ENCODE measurements around the gene KHSRP. TPM values are rescaled to one million over a fixed set of nuclear protein-coding genes. Genes with fewer than 3 reads are reported as not detected.

The KHSRP gene
- total and polyA plus RNA-seq, 2 of the 13 experiments (the other 11 are each of a cell fraction or from before 2014, with no cell fraction given): 72.1 to 129 TPM

GRCh38 chr19:6460099-6460884 is 35.7 kb upstream of the KHSRP start (continued):
- TF ChIP-seq ZNF574 (CRISPR knock-in tag; IDR thresholded peaks at IDR 0.05) (peak; percentile 61), ZNF230 (CRISPR knock-in tag; IDR thresholded peaks at IDR 0.05) (peak; percentile 76; the same call in 1 of the 2 replicates), ZMAT5 (CRISPR knock-in tag; IDR thresholded peaks at IDR 0.05; ENCODE audit: borderline replicate concordance, low read depth) (no peak), KLF16 (CRISPR knock-in tag; IDR thresholded peaks at IDR 0.05) (0 out of 4 replicates have a peak, but pooled peaks of 1 of the 2 experiments have one; percentile 52), ZNF878 (CRISPR knock-in tag; IDR thresholded peaks at IDR 0.05) (no peak), ZNF672 (CRISPR knock-in tag; IDR thresholded peaks at IDR 0.05) (no peak), ZNF143 (CRISPR knock-in tag; IDR thresholded peaks at IDR 0.05) (peak; percentile 39; the same call in 1 of the 2 replicates), AHDC1 (CRISPR knock-in tag; IDR thresholded peaks at IDR 0.05; ENCODE audit: borderline replicate concordance) (no peak), GABPA (IDR thresholded peaks at IDR 0.05; ENCODE audit: low read depth, low read length) (no peak), GABPA (CRISPR knock-in tag; IDR thresholded peaks at IDR 0.05; ENCODE audit: low read depth) (peak; percentile 31; the same call in 1 of the 2 replicates), MEF2D (CRISPR knock-in tag; IDR thresholded peaks at IDR 0.05) (no peak), ZNF770 (CRISPR knock-in tag; IDR thresholded peaks at IDR 0.05) (0 out of 2 replicates have a peak, but pooled peaks have one; percentile 40), KLF9 (CRISPR knock-in tag; IDR thresholded peaks at IDR 0.05; ENCODE audit: low read depth) (0 out of 2 replicates have a peak, but pooled peaks have one; percentile 40)
